Left lung (tissue), 10 donors: ENCODE data around the gene DSCAML1. TPM values are rescaled to one million over a fixed set of nuclear protein-coding genes. Genes with fewer than 3 reads are reported as not detected.

ENCODE experiments used
- ATAC-seq: fragments of 200-7000 bp; cut with Tn5 transposase; one replicate; pipeline ENCODE4 v1.9.1; 2020; ENCODE audit warnings: moderate library complexity
- DNase-seq, 4 donors: peaks; one replicate each; pipeline ENCODE4 v3.0.0-alpha.2; 2013 to 2020
- H3K27ac ChIP-seq, 2 donors: fragments of 200-600 bp; sonication (generic) in 1 of 2; one replicate each; pipeline versions ENCODE4 v1.5.0 to v1.8.0; 2020 to 2021
- H3K27me3 ChIP-seq, 2 donors: fragments of 200-600 bp; sonication (generic) in 1 of 2; one replicate each; pipeline versions ENCODE4 v1.5.0 to v1.8.0; 2020 to 2021
- H3K36me3 ChIP-seq, 2 donors: fragments of 200-600 bp; sonication (generic) in 1 of 2; one replicate each; pipeline versions ENCODE4 v1.5.0 to v1.8.0; 2020 to 2021
- H3K4me1 ChIP-seq, 2 donors: fragments of 200-600 bp; one replicate each; pipeline ENCODE4 v1.8.0; 2021
- H3K4me3 ChIP-seq, 2 donors: fragments of 200-600 bp; sonication (generic) in 1 of 2; one replicate each; pipeline versions ENCODE4 v1.5.0 to v1.8.0; 2020 to 2021; ENCODE audit warnings: mild to moderate bottlenecking in 1 of 2
- H3K9me3 ChIP-seq, 2 donors: fragments of 200-600 bp; sonication (generic) in 1 of 2; one replicate each; pipeline versions ENCODE4 v1.5.0 to v1.8.0; 2020 to 2021
- CTCF ChIP-seq, 2 donors: fragments of 200-600 bp; sonication (generic) in 1 of 2; IDR thresholded peaks; one replicate each; pipeline versions ENCODE4 v1.5.0 to v1.8.0; 2021; ENCODE audit warnings: antibody characterized with exemption in 2 of 2
- intact Hi-C, 2 donors: fragments of 100-400 bp; cut with DNase I; formaldehyde crosslinking; loops; one replicate each; pipeline versions ENCODE4 v1.11.2 to v1.14.2; 2022
- polyA plus RNA-seq, 6 donors: library from polyadenylated mRNA; unstranded; fragments of 120-200 nt; gene quantifications; one replicate each; pipeline ENCODE4 v1.2.1, GENCODE V29; 2013; ENCODE audit not compliant: insufficient read length in 6 of 6
- total RNA-seq, 2 donors: library from RNA; stranded (reverse); fragmentation: NEBNext Ultra II Directional; extraction: Animal tissue kit (Norgen Biotek cat#: 25700); gene quantifications; one replicate each; pipeline ENCODE4 v1.2.1, GENCODE V29; 2021
- donor health status: DM: no; HTN: yes; CAD: no.
- donor health status: DM: no; HTN: no; CAD: no.

DSCAML1 gene
- total and polyA plus RNA-seq, 8 donors = 0.35 to 1.8 (median 1.2) TPM

DNA sequence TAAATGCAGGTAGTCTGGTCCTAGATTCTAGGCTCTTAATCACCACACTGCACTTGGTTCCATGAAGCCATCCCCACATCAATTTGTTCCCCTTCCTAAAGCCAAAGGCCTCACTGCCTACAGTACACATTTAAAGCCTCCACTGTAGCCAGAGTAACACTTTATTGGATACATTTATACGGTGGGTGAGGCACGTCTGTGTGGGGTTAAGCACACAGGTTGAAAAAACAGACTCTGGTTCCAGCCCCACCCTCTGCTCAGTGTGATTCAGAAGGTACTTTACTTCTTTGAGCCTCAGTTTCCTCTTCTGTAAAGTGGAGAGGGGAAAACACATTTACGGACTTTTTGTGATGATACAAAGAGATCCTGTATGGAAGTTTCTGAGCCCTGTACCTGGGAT is 22.5 kb downstream of the DSCAML1 start:
- Histone ChIP-seq H3K9me3 (no peaks in the 10 kb centered on the region), H3K4me1 (no peaks in the 10 kb centered on the region), H3K4me3 (no peak overlapping the region), H3K27ac (no peak overlapping the region), H3K27me3 (peaks cover 0 to 8% of the 10 kb centered on the region in 2 donors), H3K36me3 (no peaks in the 10 kb centered on the region)
- no peak for ATAC-seq
- DNase-seq = no peak
- no peak for TF ChIP-seq CTCF (IDR thresholded peaks at IDR 0.05)
- intact Hi-C loops = no loop called here

DNA sequence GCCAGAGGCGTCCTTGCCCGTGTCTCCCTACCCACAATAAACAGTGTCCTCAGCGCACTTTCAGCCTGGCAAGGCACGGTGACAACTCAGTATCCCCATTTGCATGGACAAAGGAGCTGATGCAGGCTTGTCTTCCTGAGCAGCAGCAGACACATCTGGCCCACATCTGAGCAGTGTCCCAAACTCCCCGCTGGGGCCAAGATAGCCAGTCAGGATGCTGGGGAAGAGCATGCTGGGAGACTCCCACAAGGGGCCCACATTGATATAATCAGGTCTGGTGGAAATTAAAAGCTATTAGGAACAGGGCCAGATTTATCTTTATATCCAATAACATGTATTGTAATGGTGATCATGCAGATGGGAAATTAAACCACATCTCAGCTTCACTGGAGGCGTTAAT is 24.7 kb downstream of the DSCAML1 start:
- Histone ChIP-seq H3K27ac (no peak overlapping the region), H3K4me3 (no peak overlapping the region), H3K4me1 (no peaks in the 10 kb centered on the region), H3K9me3 (no peaks in the 10 kb centered on the region), H3K27me3 (peaks cover 0 to 3% of the 10 kb centered on the region in 2 donors), H3K36me3 (no peaks in the 10 kb centered on the region)
- no peak for TF ChIP-seq CTCF (IDR thresholded peaks at IDR 0.05)
- intact Hi-C loops = no loop called here
- DNase-seq = no peak
- no peak for ATAC-seq

- no peak for ATAC-seq
Observed at GRCh38 chr11:117771841-117772240, 25.2 kb downstream of the DSCAML1 start.

DNA sequence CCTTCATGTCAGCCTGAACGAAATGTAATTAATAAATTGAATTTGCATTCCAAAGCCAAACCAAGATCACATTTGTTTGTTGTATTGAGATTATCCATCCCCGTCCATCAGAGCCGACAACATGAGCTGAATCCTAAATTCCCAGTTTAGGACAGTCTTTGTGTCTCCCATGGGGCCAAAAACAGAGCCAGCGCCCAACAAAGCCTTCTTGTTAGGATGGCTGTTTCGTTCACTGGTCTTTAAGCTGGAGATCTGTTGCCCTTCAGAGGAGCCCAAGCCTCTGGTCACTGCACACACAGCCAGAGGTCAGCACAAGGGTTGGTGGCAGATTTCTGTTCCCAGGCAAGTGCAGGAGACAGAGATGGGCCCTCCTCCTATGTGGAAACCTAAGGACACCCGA is 25.8 kb downstream of the DSCAML1 start:
- Histone ChIP-seq H3K9me3 (no peaks in the 10 kb centered on the region), H3K36me3 (no peaks in the 10 kb centered on the region), H3K4me3 (no peak overlapping the region), H3K4me1 (no peaks in the 10 kb centered on the region), H3K27ac (no peak overlapping the region), H3K27me3 (no peaks in the 10 kb centered on the region)
- intact Hi-C loops = no loop called here
- TF ChIP-seq CTCF (IDR thresholded peaks at IDR 0.05) = no peak
- no peak for DNase-seq
- ATAC-seq = no peak

More at GRCh38 chr11:117771841-117772240, 25.2 kb downstream of the DSCAML1 start:
- H3K4me1 ChIP-seq = no peaks in the 10 kb centered on the region
- no peak overlapping the region for H3K27ac ChIP-seq
- intact Hi-C loops = no loop called here
- no peak for DNase-seq
- no peaks in the 10 kb centered on the region for H3K9me3 ChIP-seq
- no peaks in the 10 kb centered on the region for H3K36me3 ChIP-seq
- no peak for TF ChIP-seq CTCF (IDR thresholded peaks at IDR 0.05)
- no peaks in the 10 kb centered on the region for H3K27me3 ChIP-seq
- H3K4me3 ChIP-seq = no peak overlapping the region

GRCh38 chr11:117770061-117770460 is 27.0 kb downstream of the DSCAML1 start:
- TF ChIP-seq CTCF (IDR thresholded peaks at IDR 0.05) = no peak
- Histone ChIP-seq H3K4me1 (no peaks in the 10 kb centered on the region), H3K27me3 (no peaks in the 10 kb centered on the region), H3K36me3 (no peaks in the 10 kb centered on the region), H3K27ac (no peak overlapping the region), H3K9me3 (no peaks in the 10 kb centered on the region), H3K4me3 (no peak overlapping the region)
- intact Hi-C loops = no loop called here
- ATAC-seq (no peak), DNase-seq (no peak)
